Measurements from ENCODE around the gene RSPRY1.
"Not testable (repeated sequence)": the region's sequence is repeated elsewhere in the genome, so short reads cannot be mapped to it uniquely, and the experiment has no call there.

Gene RSPRY1

GRCh38 chr16:57252148-57252721, 66.1 kb downstream of the RSPRY1 start:
- no peak for DNase-seq (ENCODE audit: extremely low read depth in 1 of 2, low read depth in 1 of 2)

GRCh38 chr16:57253466-57253865, 67.3 kb downstream of the RSPRY1 start:
- no peak for DNase-seq (ENCODE audit: extremely low read depth in 1 of 2, low read depth in 1 of 2)

- DNase-seq (ENCODE audit: extremely low read depth in 1 of 2, low read depth in 1 of 2), result no peak
These were observed 69.7 kb downstream of the RSPRY1 start for GRCh38 chr16:57255686-57256415.

GRCh38 chr16:57256601-57257395, 70.7 kb downstream of the RSPRY1 start:
- no peak for DNase-seq (ENCODE audit: extremely low read depth in 1 of 2, low read depth in 1 of 2)

- no peak for DNase-seq (ENCODE audit: extremely low read depth in 1 of 2, low read depth in 1 of 2)
These were observed 71.4 kb downstream of the RSPRY1 start for GRCh38 chr16:57257455-57258070.

GRCh38 chr16:57258226-57258909, 72.2 kb downstream of the RSPRY1 start:
- DNase-seq (ENCODE audit: extremely low read depth in 1 of 2, low read depth in 1 of 2), result no peak

- no peak for DNase-seq (ENCODE audit: extremely low read depth in 1 of 2, low read depth in 1 of 2)
These were observed 72.9 kb downstream of the RSPRY1 start for GRCh38 chr16:57258910-57259475.

- no peak for DNase-seq (ENCODE audit: extremely low read depth in 1 of 2, low read depth in 1 of 2)
These were observed 74.3 kb downstream of the RSPRY1 start for GRCh38 chr16:57260294-57260929.

GRCh38 chr16:57261806-57262205, 75.7 kb downstream of the RSPRY1 start:
- DNase-seq (ENCODE audit: extremely low read depth in 1 of 2, low read depth in 1 of 2), result no peak

DNA sequence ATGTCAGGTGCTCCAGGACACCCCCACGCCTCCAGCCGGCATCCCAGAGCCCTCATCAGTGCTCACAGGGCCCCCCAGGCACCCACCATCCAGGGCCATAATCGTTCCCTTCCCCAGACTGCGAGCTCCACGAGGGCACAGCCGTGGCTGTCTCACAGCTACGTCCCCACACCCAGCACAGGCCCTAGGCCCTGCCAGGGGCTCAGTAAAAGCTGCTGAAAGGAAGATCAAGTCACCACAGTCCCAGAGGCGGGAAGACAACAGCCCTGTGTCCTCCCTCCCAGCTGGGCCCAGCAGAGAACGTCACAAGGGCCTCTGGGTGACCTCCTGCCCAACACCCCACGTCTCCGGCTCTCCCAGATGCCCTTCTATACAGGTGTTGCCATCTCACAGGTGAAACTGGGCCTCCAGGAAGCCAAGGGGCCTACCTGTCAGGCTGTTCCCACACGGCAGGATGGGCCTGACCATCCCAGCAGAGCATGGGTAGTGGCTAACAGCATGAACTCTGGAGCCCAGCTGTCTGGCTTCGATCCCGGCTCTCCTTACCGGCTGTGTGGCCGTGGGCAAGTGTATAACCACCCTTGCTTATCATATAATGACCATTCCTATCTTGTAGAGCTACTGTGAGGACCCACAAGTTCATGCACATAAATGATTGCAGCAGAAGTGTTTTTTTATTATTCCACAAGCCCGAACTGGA, 76.9 kb downstream of the RSPRY1 start:
- DNase-seq (ENCODE audit: extremely low read depth in 1 of 2, low read depth in 1 of 2), result no peak

DNA sequence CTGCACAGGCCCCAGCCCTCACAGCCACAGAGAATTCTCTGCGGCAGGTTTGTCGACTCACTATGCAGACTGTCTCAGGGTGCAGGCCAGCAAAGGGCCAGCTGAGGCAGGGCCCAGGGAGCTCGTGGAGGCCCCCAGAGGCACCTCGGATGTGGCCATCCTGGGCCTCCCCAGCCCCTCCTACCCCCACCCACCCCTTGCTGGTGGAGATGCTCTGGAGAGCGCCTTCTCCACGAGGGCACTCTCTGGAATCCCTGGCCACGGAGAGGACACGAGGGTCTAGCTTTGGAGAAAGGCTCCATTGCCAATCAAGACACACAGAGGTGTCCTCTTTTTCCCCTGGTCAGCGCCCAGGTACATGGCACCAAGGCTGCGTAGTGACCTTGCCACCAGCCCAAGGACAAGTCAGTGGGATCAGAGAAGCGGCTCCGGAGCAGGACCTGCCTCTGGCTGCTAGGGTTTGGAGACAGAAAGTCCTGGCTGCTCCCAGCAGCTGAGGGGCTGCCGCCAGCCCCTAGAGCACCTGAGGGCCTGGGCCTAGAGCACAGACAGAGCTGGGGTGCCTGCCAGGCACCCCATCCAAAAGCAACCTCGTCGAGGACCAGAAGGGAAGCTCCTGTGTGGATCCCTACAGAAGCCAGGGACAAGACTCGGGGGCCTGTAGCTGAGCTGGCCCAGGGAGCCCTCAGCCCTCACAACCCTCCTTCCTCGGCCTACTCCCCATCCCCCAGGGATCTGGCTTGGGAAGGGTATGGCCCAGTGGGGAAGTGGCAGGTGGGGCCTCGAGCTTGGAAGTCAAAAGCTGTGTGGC, 77.6 kb downstream of the RSPRY1 start:
- no peak for DNase-seq (ENCODE audit: extremely low read depth in 1 of 2, low read depth in 1 of 2)

GRCh38 chr16:57264381-57264780, 78.3 kb downstream of the RSPRY1 start:
- DNase-seq (ENCODE audit: extremely low read depth in 1 of 2, low read depth in 1 of 2), result no peak

DNA sequence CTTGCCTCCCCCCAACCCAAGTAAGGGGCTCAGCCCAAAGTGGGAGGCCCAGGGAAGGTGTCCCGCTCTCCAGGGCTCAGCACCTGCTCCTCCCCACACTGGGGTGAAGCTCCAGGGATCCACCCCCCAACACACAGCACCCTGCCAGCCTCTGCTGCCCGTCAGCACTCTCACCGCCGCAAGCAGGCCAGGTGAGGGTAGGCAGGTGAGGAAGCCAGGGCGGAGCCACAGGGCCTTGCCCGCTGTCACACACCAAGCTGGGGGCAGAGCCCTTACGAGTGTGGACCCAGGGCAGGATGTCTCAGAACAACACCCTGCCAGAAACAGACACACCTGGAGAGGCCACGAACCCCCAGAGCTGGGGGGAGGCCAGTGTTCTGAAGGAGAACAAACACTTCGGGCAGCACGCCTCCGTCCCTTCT, 78.8 kb downstream of the RSPRY1 start:
- no peak for DNase-seq (ENCODE audit: extremely low read depth in 1 of 2, low read depth in 1 of 2)

GRCh38 chr16:57265850-57266530, 79.9 kb downstream of the RSPRY1 start:
- DNase-seq (ENCODE audit: extremely low read depth in 1 of 2, low read depth in 1 of 2), result no peak

DNA sequence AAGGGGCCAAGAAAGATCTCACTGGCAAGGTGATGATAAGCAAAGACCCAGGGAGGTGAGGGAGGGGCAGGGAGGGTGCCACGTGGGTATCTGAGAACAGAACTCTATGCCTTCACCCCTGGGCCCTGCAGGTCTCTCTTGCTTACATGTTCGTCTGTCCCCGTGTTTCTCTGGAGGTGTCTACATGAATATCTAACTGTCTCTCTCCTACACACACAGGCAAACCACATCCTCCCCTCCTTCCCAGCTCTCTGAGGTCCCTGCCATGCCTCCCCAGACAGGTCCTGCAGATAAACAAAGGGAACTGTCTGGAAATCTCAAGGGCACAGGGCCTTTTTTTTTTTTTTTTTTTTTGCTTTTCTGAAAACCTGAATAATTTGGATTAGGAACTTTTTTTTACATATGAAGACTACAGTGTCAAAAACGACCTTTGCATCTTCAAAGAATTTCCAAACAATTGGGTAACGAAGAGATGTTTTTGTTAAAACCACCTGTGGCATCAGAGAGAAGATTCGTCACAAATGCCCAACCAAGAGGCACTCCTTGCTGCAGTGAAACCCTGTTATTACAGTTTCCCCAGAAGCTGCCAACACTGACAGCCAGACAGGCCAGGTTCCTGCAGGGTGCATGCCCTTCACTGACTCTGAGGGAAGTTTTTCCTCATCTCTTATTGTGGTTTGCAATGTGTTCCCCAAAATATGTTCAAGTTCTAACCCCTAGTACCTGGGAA, 80.6 kb downstream of the RSPRY1 start:
- no peak for DNase-seq (ENCODE audit: extremely low read depth in 1 of 2, low read depth in 1 of 2)

GRCh38 chr16:57267343-57267742, 81.2 kb downstream of the RSPRY1 start:
- DNase-seq (ENCODE audit: extremely low read depth in 1 of 2, low read depth in 1 of 2), result not testable (repeated sequence)
